Heart right ventricle (tissue), 16 donors: Measurements from ENCODE around the gene SNRPD2. TPM values are rescaled to one million over a fixed set of nuclear protein-coding genes. Genes with fewer than 3 reads are reported as not detected.

Experiments used
- ATAC-seq, 8 donors: fragments of 200-7000 bp; cut with Tn5 transposase; one replicate each; pipeline ENCODE4 v1.9.1; 2020; ENCODE audit warnings: mild to moderate bottlenecking in 8 of 8, moderate library complexity in 8 of 8, moderate number of reproducible peaks in 1 of 8
- DNase-seq, 2 donors: peaks; one replicate each; pipeline ENCODE4 v3.0.0-alpha.2; 2020
- H3K27ac ChIP-seq, 10 donors: fragments of 200-600 bp; sonication (generic) in 2 of 10; one replicate each; pipeline versions ENCODE4 v1.5.0 to v1.8.0; 2020 to 2022; ENCODE audit warnings: mild to moderate bottlenecking in 3 of 10
- H3K27me3 ChIP-seq, 7 donors: fragments of 200-600 bp; one replicate each; pipeline ENCODE4 v1.8.0; 2021 to 2022; ENCODE audit warnings: mild to moderate bottlenecking in 2 of 7
- H3K36me3 ChIP-seq, 9 donors: fragments of 200-600 bp; sonication (generic) in 1 of 9; one replicate each; pipeline versions ENCODE4 v1.5.0 to v1.8.0; 2020 to 2022; ENCODE audit warnings: mild to moderate bottlenecking in 2 of 9
- H3K4me1 ChIP-seq, 9 donors: fragments of 200-600 bp; sonication (generic) in 1 of 9; one replicate each; pipeline versions ENCODE4 v1.5.0 to v1.8.0; 2020 to 2022; ENCODE audit warnings: mild to moderate bottlenecking in 4 of 9
- H3K4me3 ChIP-seq, 10 donors: fragments of 200-600 bp; sonication (generic) in 2 of 10; one replicate each; pipeline versions ENCODE4 v1.5.0 to v1.8.0; 2020 to 2022; ENCODE audit warnings: mild to moderate bottlenecking in 7 of 10, moderate library complexity in 2 of 10
- H3K9me3 ChIP-seq, 11 donors: fragments of 200-600 bp in 10 of 11; sonication (generic) in 2 of 11; one replicate each; pipeline versions ENCODE4 v1.5.0 to v1.8.0; 2013 to 2022; ENCODE audit warnings: mild to moderate bottlenecking in 2 of 11, control low read depth in 1 of 11, moderate library complexity in 1 of 11
- CTCF ChIP-seq, 9 donors: fragments of 200-600 bp; sonication (generic) in 2 of 9; IDR thresholded peaks; one replicate each; pipeline versions ENCODE4 v1.5.0 to v1.8.0; 2021 to 2022; ENCODE audit warnings: antibody characterized with exemption in 9 of 9, mild to moderate bottlenecking in 5 of 9, moderate library complexity in 1 of 9
- WGBS, 2 donors: extraction: QIAGEN DNeasy Blood & Tissue Kit; methylation state at CpG; one replicate each; pipeline ENCODE4 v1.1.7; 2013; ENCODE audit warnings: inconsistent platforms in 1 of 2; 5-methylcytosine and 5-hydroxymethylcytosine counted together
- intact Hi-C, 10 donors: fragments of 100-400 bp; cut with DNase I; formaldehyde crosslinking; loops; one replicate each; pipeline versions ENCODE4 v1.11.1 to v1.14.2; 2022
- polyA plus RNA-seq, 2 donors: library from polyadenylated mRNA; stranded (reverse); fragments of 200-250 nt; gene quantifications; one replicate each; pipeline ENCODE4 v1.2.3, GENCODE V29; 2013
- total RNA-seq, 10 donors: library from RNA; stranded (reverse); fragmentation: NEBNext Ultra II Directional in 3 of 10; extraction: Animal tissue kit (Norgen Biotek cat#: 25700) in 3 of 10; gene quantifications; one replicate each; pipeline versions ENCODE4 v1.2.1 to v1.2.4, GENCODE V29; 2021 to 2023
- donor health status: Arrhythmogenic right ventricular cardiomyopathy.
- donor health status: ischemic (EF 13 %, LVEDD 7.1; RV severe dilation, severe dysfunction).
- donor health status: healthy with polysubstance abuse.
- donor health status: DM: no; HTN: yes; CAD: no.
- donor health status: DM: no; HTN: no; CAD: no.
- donor health status: ischemic (EF 25% LVEDD 6.9; RV normal size, moderate dysfunction).
- donor health status: ischemic (EF 25% LVEDD 5.7; RV mildly dilated, moderate dysfunction).
- donor health status: healthy.
- donor health status: DM: yes; HTN: yes; CAD: no.
- donor health status: Ischemic cardiomyopathy.
- donor health status: ischemic (EF 35%, LVEDD 5.7; RV mildly dilated, moderate dysfunction).
- donor health status: nonischemic (EF 11% LVEDD 7.7; RV severe dilation, severe dysfunction).
- donor health status: DM: yes; HTN: yes; CAD: no.
- donor health status: PGD.
- donor health status: ischemic (EF 29% LVEDD 5.4; RV normal size, mild dysfunction).
- donor health status: nonischemic (EF 23%, LVEDD 6.1; RV moderate dilation, normal function).

Gene SNRPD2
- total and polyA plus RNA-seq, 12 donors = 216 to 464 (median 244) TPM

- no peak for TF ChIP-seq CTCF (IDR thresholded peaks at IDR 0.05)
- peak; percentile 47 to 85 (median 65) for ATAC-seq
- no peaks in the 10 kb centered on the region for H3K9me3 ChIP-seq
- H3K4me3 ChIP-seq = peak within 1 kb of the TSS; percentile 12 to 56 (median 50)
- peaks cover 2 to 33% (median 20%) of the 10 kb centered on the region in 9 donors for H3K4me1 ChIP-seq
- peaks cover 0 to 82% (median 65%) of the 10 kb centered on the region in 7 donors for H3K27me3 ChIP-seq
- DNase-seq = peak; percentile 51 to 71
- intact Hi-C loops = no loop called here
- 10 to 13% methylated on average over 15 of the region's 15 CpGs for WGBS, 2 donors
- no peaks in the 10 kb centered on the region for H3K36me3 ChIP-seq
- peak within 1 kb of the TSS in 7 of 10 donors; percentile 19 to 60 (median 32) for H3K27ac ChIP-seq
These were observed 24.0 kb downstream of the SNRPD2 start, which contains the start of gene GIPR for GRCh38 chr19:45667620-45668341. GIPR (plus strand) TSS chr19:45668221; CDS start chr19:45669521, 1,300 bp downstream.

- H3K36me3 ChIP-seq = no peaks in the 10 kb centered on the region
- H3K27me3 ChIP-seq = peaks cover 0 to 66% (median 44%) of the 10 kb centered on the region in 7 donors
- no peak for ATAC-seq
- no peak overlapping the region for H3K4me3 ChIP-seq
- H3K27ac ChIP-seq = no peak overlapping the region
- DNase-seq = no peak
- peaks cover 2 to 23% (median 18%) of the 10 kb centered on the region in 9 donors for H3K4me1 ChIP-seq
- 66 to 71% methylated on average over 7 of the region's 7 CpGs for WGBS, 2 donors
- TF ChIP-seq CTCF (IDR thresholded peaks at IDR 0.05) = no peak
- H3K9me3 ChIP-seq = no peaks in the 10 kb centered on the region
- intact Hi-C loops = no loop called here
These were observed 27.2 kb downstream of the SNRPD2 start for GRCh38 chr19:45664575-45664974.

GRCh38 chr19:45663800-45664199 is 28.0 kb downstream of the SNRPD2 start:
- WGBS, 2 donors = 83 to 95% methylated on average over 1 of the region's 1 CpG
- Histone ChIP-seq H3K4me3 (no peak overlapping the region), H3K36me3 (no peaks in the 10 kb centered on the region), H3K27me3 (peaks cover 0 to 58% (median 38%) of the 10 kb centered on the region in 7 donors), H3K27ac (no peak overlapping the region), H3K4me1 (peaks cover 0 to 15% (median 10%) of the 10 kb centered on the region in 9 donors), H3K9me3 (no peaks in the 10 kb centered on the region)
- intact Hi-C loops = no loop called here
- DNase-seq = no peak
- no peak for ATAC-seq
- no peak for TF ChIP-seq CTCF (IDR thresholded peaks at IDR 0.05)

- no peak overlapping the region for H3K4me3 ChIP-seq
- DNase-seq = no peak
- no peak for TF ChIP-seq CTCF (IDR thresholded peaks at IDR 0.05)
- 39 to 42% methylated on average over 8 of the region's 8 CpGs for WGBS, 2 donors
- intact Hi-C loops = no loop called here
- no peaks in the 10 kb centered on the region for H3K36me3 ChIP-seq
- no peaks in the 10 kb centered on the region for H3K9me3 ChIP-seq
- H3K27ac ChIP-seq = no peak overlapping the region
- H3K27me3 ChIP-seq = peaks cover 0 to 27% (median 16%) of the 10 kb centered on the region in 7 donors
- ATAC-seq = peak in 1 of 8 donors; percentile 15
- no peaks in the 10 kb centered on the region for H3K4me1 ChIP-seq
These were observed 31.1 kb downstream of the SNRPD2 start for GRCh38 chr19:45660636-45661035.
